ENCODE data around the gene SLC25A13. TPM values are rescaled to one million over a fixed set of nuclear protein-coding genes. Genes with fewer than 3 reads are reported as not detected.

SLC25A13 gene
- total and polyA plus RNA-seq, 2 of the 4 experiments (the other 2 are of a cell fraction) = 7.4 to 11.7 TPM

- TF ChIP-seq NFE2L2 (IDR thresholded peaks at IDR 0.05; ENCODE audit: low read depth, low read length) (no peak), CEBPB (IDR thresholded peaks at IDR 0.05; ENCODE audit: low read depth, low read length) (no peak), RAD21 (IDR thresholded peaks at IDR 0.05; ENCODE audit: low read length) (peak; percentile 86)
Observed at GRCh38 chr7:96075510-96076349, 246.2 kb downstream of the SLC25A13 start (continued).

GRCh38 chr7:96074871-96075270 lies 247.0 kb downstream of the SLC25A13 start:
- H3K23ac ChIP-seq (ENCODE audit: low read depth, low read length) = no peak overlapping the region
- H3K4me1 ChIP-seq (ENCODE audit: control insufficient read depth, insufficient read depth, low read length) = 0 out of 2 replicates have a peak, but pooled peaks cover 2% of the 10 kb centered on the region
- H4K5ac ChIP-seq (ENCODE audit: low read depth, low read length) = no peak overlapping the region
- no peak overlapping the region for H2BK15ac ChIP-seq (ENCODE audit: low read depth, low read length)
- no TSS peak for BruUV-seq (replicated peaks)
- H3K9ac ChIP-seq (ENCODE audit: low read depth, low read length) = no peak overlapping the region
- peaks cover 10% of the 10 kb centered on the region for H3K27me3 ChIP-seq (ENCODE audit: control insufficient read depth, insufficient read depth, low read length)
- no peak for DNase-seq
- no peak overlapping the region for H4K8ac ChIP-seq (ENCODE audit: low read depth in 2 of 2, low read length in 2 of 2)
- H3K79me1 ChIP-seq (ENCODE audit: low read depth in 1 of 2, low read length in 2 of 2) = no peaks in the 10 kb centered on the region
- H2AFZ ChIP-seq (replicated peaks; ENCODE audit: low read length, poor library complexity) = no peak overlapping the region
- H3K56ac ChIP-seq (ENCODE audit: extremely low read depth, insufficient read depth, low read length) = no peak overlapping the region
- H2AK5ac ChIP-seq (ENCODE audit: low read depth, low read length) = no peak overlapping the region
- no peak overlapping the region for H3K4me3 ChIP-seq (ENCODE audit: insufficient read depth, low read depth, low read length)
- no peak overlapping the region for H3K4ac ChIP-seq (ENCODE audit: low read depth, low read length)
- ChIA-PET CTCF (interaction anchor here (0.8 to 3.2 kb wide), 5 partner anchors 12 to 953 kb away, joined by 3 to 20 read pairs (median 3); no protein-coding TSS in a partner anchor), POLR2A (ENCODE audit: unreplicated experiment) (interaction anchor here (0.7 kb wide), 1 partner anchor 1123 kb away, joined by 3 read pairs; no protein-coding TSS in a partner anchor)
- no peak overlapping the region for H2BK5ac ChIP-seq (ENCODE audit: low read depth, low read length, poor library complexity, severe bottlenecking)
- no peak overlapping the region for H3K18ac ChIP-seq (ENCODE audit: low read depth, low read length)
- no peak overlapping the region for H3K14ac ChIP-seq (replicated peaks; ENCODE audit: low read depth, low read length)
- H3K9me1 ChIP-seq (ENCODE audit: insufficient read depth, low read length) = no peaks in the 10 kb centered on the region
- no peaks in the 10 kb centered on the region for H4K20me1 ChIP-seq (ENCODE audit: insufficient read depth, low read length)
- no peak for ATAC-seq (ENCODE audit: low read depth)
- no peak overlapping the region for H2BK120ac ChIP-seq (ENCODE audit: low read depth, low read length)
- dilution Hi-C loops (cut with HindIII; ENCODE audit: low sequenced_read_pairs, unreplicated experiment) (no loop called here), in situ Hi-C loops (cut with MboI; ENCODE audit: low sequenced_read_pairs) (loop anchor here (10.0 kb wide), 1 partner anchor 950 kb away; the partner anchor contains the start of gene DLX5), intact Hi-C loops (cut with micrococcal nuclease) (loop anchor here (1.0 to 10.0 kb wide), 5 partner anchors 159 to 990 kb away; partner anchors contain the start of gene SEM1)
- no peaks in the 10 kb centered on the region for H3K36me3 ChIP-seq (ENCODE audit: control insufficient read depth, insufficient read depth, low read length)
- no peak overlapping the region for H3K4me2 ChIP-seq (ENCODE audit: low read depth, low read length)
- 20% methylated on average over 1 of the region's 1 CpG; no CpG with 5 or more reads in 1 of the 2 experiments for WGBS, 2 experiments (ENCODE audit: extremely low coverage in 2 of 2, insufficient read length in 1 of 2)
- no peak overlapping the region for H2BK20ac ChIP-seq (ENCODE audit: low read depth, low read length)
- no peaks in the 10 kb centered on the region for H3K9me3 ChIP-seq (ENCODE audit: control insufficient read depth, insufficient read depth, low read length)
- no peak overlapping the region for H4K91ac ChIP-seq (ENCODE audit: insufficient read depth, low read depth, low read length)
- H3K27ac ChIP-seq (ENCODE audit: insufficient read depth, low read length) = no peak overlapping the region
- H2AK9ac ChIP-seq (replicated peaks; ENCODE audit: low read depth, low read length, poor library complexity) = no peak overlapping the region
- TF ChIP-seq POLR2A (IDR thresholded peaks at IDR 0.05; ENCODE audit: low read depth, low read length) (no peak), MAZ (IDR thresholded peaks at IDR 0.05; ENCODE audit: borderline replicate concordance, low read depth, low read length) (no peak), ELK1 (IDR thresholded peaks at IDR 0.05; ENCODE audit: borderline replicate concordance, low read depth, low read length) (no peak), SMC3 (IDR thresholded peaks at IDR 0.05; ENCODE audit: low read depth, low read length) (no peak), RCOR1 (IDR thresholded peaks at IDR 0.05; ENCODE audit: insufficient replicate concordance, low read length) (no peak), CEBPB (IDR thresholded peaks at IDR 0.05; ENCODE audit: low read depth, low read length) (no peak), NFE2L2 (IDR thresholded peaks at IDR 0.05; ENCODE audit: low read depth, low read length) (no peak), BHLHE40 (IDR thresholded peaks at IDR 0.05; ENCODE audit: low read depth, low read length) (no peak), CTCF (conservative IDR thresholded peaks at IDR 0.05; ENCODE audit: low read depth, low read length) (no peak)
- TF ChIP-seq, protein P1, sequence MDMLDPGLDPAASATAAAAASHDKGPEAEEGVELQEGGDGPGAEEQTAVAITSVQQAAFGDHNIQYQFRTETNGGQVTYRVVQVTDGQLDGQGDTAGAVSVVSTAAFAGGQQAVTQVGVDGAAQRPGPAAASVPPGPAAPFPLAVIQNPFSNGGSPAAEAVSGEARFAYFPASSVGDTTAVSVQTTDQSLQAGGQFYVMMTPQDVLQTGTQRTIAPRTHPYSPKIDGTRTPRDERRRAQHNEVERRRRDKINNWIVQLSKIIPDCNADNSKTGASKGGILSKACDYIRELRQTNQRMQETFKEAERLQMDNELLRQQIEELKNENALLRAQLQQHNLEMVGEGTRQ (IDR thresholded peaks at IDR 0.05; ENCODE audit: low read depth, low read length) = no peak

Data from IMR-90 (cell line).